OCI-LY3 (cell line): ENCODE data around the gene MGMT.

ENCODE experiments used
- H2AFZ ChIP-seq: fragments of 200-600, 300-600 bp; shearing (Covaris generic); 2 replicates; pipeline ENCODE4 v1.6.0; 2014; ENCODE audit warnings: antibody characterized with exemption, low read depth, low read length
- H3K27ac ChIP-seq: fragments of 200-600, 300-600 bp; sonication (generic); 2 replicates; pipeline ENCODE4 v1.5.1; 2014; ENCODE audit warnings: mild to moderate bottlenecking, low read length, moderate library complexity, mixed read lengths
- H3K27me3 ChIP-seq: fragments of 200-600, 300-600 bp; sonication (generic); 2 replicates; pipeline ENCODE4 v1.6.1; 2014; ENCODE audit warnings: low read depth, low read length, mixed read lengths
- H3K36me3 ChIP-seq: fragments of 200-600, 300-600 bp; sonication (generic); replicated peaks from 2 replicates; pipeline ENCODE3; 2014; ENCODE audit warnings: low read depth, low read length, mixed read lengths
- H3K4me1 ChIP-seq: fragments of 300-600, 200-600 bp; sonication (generic); 2 replicates; pipeline ENCODE4 v1.6.1; 2014; ENCODE audit warnings: low read length, mixed read lengths
- H3K4me2 ChIP-seq: fragments of 200-600, 300-600 bp; sonication (generic); 2 replicates; pipeline ENCODE4 v1.6.1; 2014; ENCODE audit warnings: low read length, mixed read lengths
- H3K4me3 ChIP-seq: fragments of 300-600, 200-600 bp; sonication (generic); 2 replicates; pipeline ENCODE4 v1.5.1; 2014; ENCODE audit warnings: antibody characterized with exemption, mild to moderate bottlenecking, low read length, moderate library complexity
- H3K79me2 ChIP-seq: fragments of 300-600, 200-600 bp; shearing (Covaris generic); 2 replicates; pipeline ENCODE4 v1.6.1; 2014; ENCODE audit warnings: mild to moderate bottlenecking, low read length, mixed read lengths
- H3K9ac ChIP-seq: fragments of 300-600, 200-600 bp; shearing (Covaris generic); 2 replicates; pipeline ENCODE4 v1.6.0; 2014; ENCODE audit warnings: mild to moderate bottlenecking, low read length, moderate library complexity
- H3K9me3 ChIP-seq: fragments of 200-600, 300-600 bp; shearing (Covaris generic); 2 replicates; pipeline ENCODE4 v1.6.1; 2014; ENCODE audit warnings: low read length, mixed read lengths; ENCODE audit not compliant: insufficient read depth
- H4K20me1 ChIP-seq: fragments of 200-600, 300-600 bp; sonication (generic); 2 replicates; pipeline ENCODE4 v1.6.1; 2016; ENCODE audit warnings: low read length, mixed read lengths; ENCODE audit not compliant: insufficient read depth
- EZH2phosphoT487 ChIP-seq: fragments of 200-600 bp; shearing (Covaris generic); IDR thresholded peaks from 2 replicates; pipeline ENCODE4 v1.6.1; 2018; ENCODE audit warnings: antibody characterized with exemption, mixed run types, low read depth
- TF ChIP-seq, protein P1 (sequence below): fragments of 200-600, 300-600 bp; sonication (generic); IDR thresholded peaks from 2 replicates; pipeline ENCODE4 v1.5.1; 2014; ENCODE audit warnings: antibody characterized with exemption, low read length, low read depth

Gene MGMT

DNA sequence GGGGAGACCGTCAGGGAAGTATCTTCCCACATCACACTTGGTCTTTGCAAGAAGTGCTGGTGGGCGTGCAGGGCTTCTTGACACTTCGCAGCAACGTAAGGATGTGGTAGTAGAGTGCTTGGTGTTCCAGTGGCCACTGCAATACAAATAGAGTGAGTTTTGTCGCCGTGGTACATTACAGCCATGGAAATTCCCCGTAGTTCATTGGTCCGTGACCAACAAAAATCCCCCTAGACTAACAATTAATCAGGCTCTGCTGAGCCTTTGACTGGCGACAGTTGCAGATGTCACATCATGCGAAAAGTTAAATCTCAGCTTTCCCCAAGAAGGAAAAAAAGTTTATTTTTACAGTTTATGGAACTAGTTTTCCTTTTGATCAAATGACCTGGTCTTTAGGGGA lies 134.7 kb downstream of the MGMT start:
- Histone ChIP-seq H3K36me3 (no peaks in the 10 kb centered on the region), H3K27me3 (no peaks in the 10 kb centered on the region), H3K27ac (no peak overlapping the region), H3K4me1 (no peaks in the 10 kb centered on the region), H3K4me3 (no peak overlapping the region), H2AFZ (no peak overlapping the region), H3K9me3 (no peaks in the 10 kb centered on the region), H3K79me2 (no peaks in the 10 kb centered on the region), H4K20me1 (no peaks in the 10 kb centered on the region), H3K9ac (no peak overlapping the region), H3K4me2 (no peak overlapping the region)
- TF ChIP-seq, protein P1, sequence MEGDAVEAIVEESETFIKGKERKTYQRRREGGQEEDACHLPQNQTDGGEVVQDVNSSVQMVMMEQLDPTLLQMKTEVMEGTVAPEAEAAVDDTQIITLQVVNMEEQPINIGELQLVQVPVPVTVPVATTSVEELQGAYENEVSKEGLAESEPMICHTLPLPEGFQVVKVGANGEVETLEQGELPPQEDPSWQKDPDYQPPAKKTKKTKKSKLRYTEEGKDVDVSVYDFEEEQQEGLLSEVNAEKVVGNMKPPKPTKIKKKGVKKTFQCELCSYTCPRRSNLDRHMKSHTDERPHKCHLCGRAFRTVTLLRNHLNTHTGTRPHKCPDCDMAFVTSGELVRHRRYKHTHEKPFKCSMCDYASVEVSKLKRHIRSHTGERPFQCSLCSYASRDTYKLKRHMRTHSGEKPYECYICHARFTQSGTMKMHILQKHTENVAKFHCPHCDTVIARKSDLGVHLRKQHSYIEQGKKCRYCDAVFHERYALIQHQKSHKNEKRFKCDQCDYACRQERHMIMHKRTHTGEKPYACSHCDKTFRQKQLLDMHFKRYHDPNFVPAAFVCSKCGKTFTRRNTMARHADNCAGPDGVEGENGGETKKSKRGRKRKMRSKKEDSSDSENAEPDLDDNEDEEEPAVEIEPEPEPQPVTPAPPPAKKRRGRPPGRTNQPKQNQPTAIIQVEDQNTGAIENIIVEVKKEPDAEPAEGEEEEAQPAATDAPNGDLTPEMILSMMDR: no peak
- no peak for TF ChIP-seq EZH2phosphoT487

DNA sequence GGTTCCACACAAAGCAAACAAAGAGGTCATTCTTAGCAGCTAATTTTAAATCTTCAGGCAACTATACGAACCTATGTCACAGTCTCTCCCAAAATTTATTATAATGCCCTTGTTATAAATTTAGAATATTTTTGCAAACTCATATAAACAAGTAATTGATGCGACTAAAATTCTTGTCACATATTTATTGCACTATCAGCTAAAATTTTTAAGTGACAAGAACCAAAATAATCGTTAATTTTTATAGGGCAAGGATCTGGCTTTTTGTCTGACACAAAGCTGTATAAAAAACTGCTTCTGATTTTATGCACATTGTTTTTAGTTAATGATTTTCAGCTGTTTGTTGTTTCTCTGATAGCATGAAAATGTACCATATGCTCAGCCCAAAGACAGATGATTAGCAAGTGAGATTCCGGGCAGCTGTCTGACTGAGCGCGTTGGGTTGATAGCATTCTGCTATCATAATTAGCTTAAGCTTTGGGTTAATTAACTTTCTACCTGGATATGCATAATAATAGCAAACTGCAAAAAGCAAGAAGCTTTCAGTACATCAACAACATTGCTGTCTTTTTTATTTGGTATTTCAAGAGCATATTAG lies 136.0 kb downstream of the MGMT start:
- Histone ChIP-seq H3K9me3 (no peaks in the 10 kb centered on the region), H2AFZ (no peak overlapping the region), H3K79me2 (no peaks in the 10 kb centered on the region), H4K20me1 (no peaks in the 10 kb centered on the region), H3K27ac (no peak overlapping the region), H3K4me3 (no peak overlapping the region), H3K27me3 (no peaks in the 10 kb centered on the region), H3K36me3 (no peaks in the 10 kb centered on the region), H3K4me1 (no peaks in the 10 kb centered on the region), H3K9ac (no peak overlapping the region), H3K4me2 (no peak overlapping the region)
- TF ChIP-seq, protein P1: no peak
- TF ChIP-seq EZH2phosphoT487: no peak

DNA sequence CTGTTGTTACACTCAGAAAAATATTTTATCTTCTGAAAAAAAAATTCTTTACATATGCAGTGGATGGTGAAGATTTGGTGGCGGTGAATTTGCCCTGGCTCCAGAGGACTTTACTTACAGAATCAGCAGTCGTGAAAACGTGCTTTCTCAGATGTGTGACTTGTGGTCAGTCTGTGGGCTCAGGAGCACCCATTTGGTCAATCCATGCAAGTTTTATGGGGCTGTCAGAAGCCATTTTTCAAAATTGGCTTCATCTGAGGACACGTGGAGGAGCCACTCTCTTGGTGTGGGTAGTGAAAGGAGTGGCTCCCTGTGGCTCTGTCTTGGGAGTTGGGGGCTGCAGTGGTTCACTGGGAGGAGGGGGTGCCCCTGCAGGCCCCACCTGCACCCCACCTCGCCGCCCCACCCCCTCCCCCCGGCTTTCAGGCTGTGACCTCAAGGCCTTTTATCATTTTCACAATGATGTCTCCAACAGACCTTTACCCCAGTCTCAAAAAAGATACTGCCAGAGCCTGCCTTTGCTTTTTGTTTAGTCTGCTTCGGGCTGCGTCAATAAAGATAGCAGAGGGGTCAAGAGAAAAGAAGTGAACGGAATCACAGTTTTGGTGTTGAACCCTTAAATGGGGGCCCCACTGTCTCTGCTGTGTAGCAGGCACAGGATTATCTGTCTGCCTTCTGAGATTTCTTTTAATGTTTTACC lies 137.4 kb downstream of the MGMT start:
- no peaks in the 10 kb centered on the region for H3K27me3 ChIP-seq
- no peak overlapping the region for H3K4me3 ChIP-seq
- no peaks in the 10 kb centered on the region for H3K4me1 ChIP-seq
- no peaks in the 10 kb centered on the region for H3K36me3 ChIP-seq
- H3K9ac ChIP-seq: no peak overlapping the region
- no peaks in the 10 kb centered on the region for H4K20me1 ChIP-seq
- no peaks in the 10 kb centered on the region for H3K79me2 ChIP-seq
- no peak for TF ChIP-seq EZH2phosphoT487
- TF ChIP-seq, protein P1: no peak
- no peak overlapping the region for H3K27ac ChIP-seq
- no peak overlapping the region for H3K4me2 ChIP-seq
- no peaks in the 10 kb centered on the region for H3K9me3 ChIP-seq
- H2AFZ ChIP-seq: no peak overlapping the region

DNA sequence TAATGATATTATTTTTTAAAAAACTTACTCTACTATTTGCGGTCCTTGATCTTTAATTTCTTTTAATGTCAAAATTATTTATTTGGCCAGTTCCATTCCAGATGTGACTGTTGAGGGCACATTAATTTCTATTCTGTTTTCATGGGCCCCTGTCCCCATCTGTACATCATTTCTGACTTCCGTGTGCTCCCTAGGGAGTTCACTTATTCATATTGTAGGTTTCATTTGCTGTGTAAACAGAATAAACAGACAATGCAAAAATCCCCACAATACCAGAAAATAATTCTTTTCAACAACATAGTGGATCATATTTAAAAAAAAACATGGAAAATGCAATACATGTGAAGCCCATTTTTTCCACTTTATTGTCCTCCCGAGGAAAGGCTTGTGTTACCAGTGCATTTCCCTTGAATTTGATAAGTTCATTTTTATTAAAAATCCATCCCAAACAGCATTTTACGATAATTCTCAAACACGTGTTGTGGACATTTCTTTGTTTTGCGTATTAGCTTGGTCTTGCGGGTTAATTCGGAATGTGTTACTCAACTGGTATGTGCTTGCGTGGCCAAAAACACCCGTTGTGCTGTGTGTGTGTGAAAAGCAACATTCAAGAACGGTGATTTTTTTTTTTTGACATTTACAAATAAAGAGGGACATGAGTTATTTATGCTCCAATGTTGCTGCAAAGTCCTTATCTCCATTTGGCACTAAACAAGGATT lies 138.4 kb downstream of the MGMT start:
- Histone ChIP-seq H3K27ac (no peak overlapping the region), H3K4me1 (no peaks in the 10 kb centered on the region), H4K20me1 (no peaks in the 10 kb centered on the region), H3K79me2 (no peaks in the 10 kb centered on the region), H3K9ac (no peak overlapping the region), H3K4me2 (no peak overlapping the region), H3K9me3 (no peaks in the 10 kb centered on the region), H3K36me3 (no peaks in the 10 kb centered on the region), H3K4me3 (no peak overlapping the region), H2AFZ (no peak overlapping the region), H3K27me3 (no peaks in the 10 kb centered on the region)
- TF ChIP-seq EZH2phosphoT487: no peak
